GM19372 (cell line): Measurements from ENCODE around the gene CACNA1B.
"Not testable (repeated sequence)": the region's sequence is repeated elsewhere in the genome, so short reads cannot be mapped to it uniquely, and the experiment has no call there.

Source experiments
- ATAC-seq: cut with Tn5 transposase; IDR thresholded peaks from one replicate; pipeline ENCODE4 v1.9.1; 2021; ENCODE audit warnings: mild to moderate bottlenecking, low read depth, moderate library complexity; ENCODE audit not compliant: unreplicated experiment

The CACNA1B gene

DNA sequence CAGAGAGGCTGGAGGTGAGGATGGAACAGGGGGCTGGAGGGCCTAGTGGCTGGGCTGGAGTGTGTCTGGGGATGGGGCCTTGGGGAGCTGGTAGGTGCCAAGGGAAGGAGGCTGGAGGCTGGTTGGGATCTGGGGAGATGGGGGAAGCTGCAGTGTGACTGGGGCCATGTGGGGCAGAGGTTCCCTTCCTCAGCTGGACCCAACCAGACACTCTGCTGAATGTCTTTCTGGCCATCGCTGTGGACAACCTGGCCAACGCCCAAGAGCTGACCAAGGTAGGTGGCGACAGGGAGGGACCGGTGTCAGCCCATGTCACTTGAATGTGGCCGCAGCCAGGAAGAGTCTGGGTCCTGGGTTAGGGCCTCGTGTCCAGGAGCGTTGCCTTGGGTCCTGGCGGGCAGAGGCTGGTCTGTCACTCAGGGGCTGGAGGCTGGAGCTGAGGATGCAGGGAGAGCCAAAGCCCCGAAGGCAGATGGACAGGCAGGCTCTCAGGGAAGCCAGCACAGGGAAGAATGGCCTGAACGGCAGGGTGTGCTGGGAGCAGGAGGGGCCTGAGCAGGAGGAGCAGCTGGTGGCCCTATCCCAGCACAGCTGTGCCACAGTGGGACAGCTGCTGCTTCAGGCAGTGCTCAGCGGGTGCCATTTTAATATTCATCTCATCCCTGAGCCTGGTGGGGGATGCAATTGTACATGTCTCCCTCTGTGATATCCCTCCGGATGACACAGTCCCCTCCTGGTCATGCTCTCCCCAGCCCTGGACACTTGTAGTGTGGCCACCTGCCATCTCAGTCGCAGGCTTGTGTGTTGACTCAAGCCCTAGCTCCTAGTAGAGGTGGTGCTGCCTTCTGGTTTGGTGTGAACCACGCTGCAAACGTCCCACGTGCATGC is 132.5 kb downstream of the CACNA1B start:
- no peak for ATAC-seq

DNA sequence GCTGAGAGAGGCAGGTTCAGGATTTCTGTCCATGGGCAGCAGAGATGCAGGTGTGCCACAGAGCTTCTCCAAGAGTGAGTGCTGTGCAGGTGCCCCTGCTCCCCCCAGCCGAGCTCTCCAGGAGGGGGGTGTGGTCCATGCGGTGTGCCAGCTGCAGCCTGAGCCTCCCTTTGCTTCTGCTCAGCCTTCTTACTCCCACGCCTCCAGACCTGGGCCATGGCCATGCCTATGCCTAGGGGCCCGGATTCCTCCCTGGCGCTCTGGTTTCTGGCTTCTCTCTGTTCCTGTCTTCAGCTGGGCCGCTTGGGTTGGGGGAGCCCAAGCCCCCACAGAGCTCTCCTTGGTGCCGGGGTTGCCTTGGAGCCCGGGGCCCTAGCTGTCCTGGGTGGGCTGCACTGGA is 133.3 kb downstream of the CACNA1B start:
- ATAC-seq = no peak

DNA sequence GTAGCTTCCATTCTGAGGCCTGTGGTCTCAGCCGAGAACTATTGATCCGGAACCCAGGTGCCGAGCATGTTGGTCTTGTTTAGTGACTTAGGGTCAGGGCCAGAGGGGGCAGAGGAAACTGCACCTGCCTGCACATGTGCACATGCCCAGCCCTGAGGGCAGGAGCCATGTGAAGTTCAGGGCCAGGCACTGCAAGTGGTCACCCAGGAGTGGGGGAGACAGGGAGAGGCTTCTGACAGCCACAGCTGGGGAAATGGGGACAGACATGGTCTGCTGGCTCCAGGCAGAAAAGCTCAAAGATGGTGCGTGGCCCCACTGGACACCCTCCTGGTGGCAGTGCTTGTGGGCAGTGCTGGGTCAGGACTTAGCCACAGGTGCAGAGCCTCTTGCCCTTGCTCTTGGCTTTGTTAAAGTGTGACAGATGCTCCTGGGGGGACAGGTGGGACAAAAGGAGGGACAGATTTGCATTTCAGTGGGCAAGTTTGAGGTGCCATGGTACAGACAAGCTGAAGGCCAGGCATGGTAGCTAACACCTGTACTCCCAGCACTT is 134.4 kb downstream of the CACNA1B start:
- no peak for ATAC-seq

DNA sequence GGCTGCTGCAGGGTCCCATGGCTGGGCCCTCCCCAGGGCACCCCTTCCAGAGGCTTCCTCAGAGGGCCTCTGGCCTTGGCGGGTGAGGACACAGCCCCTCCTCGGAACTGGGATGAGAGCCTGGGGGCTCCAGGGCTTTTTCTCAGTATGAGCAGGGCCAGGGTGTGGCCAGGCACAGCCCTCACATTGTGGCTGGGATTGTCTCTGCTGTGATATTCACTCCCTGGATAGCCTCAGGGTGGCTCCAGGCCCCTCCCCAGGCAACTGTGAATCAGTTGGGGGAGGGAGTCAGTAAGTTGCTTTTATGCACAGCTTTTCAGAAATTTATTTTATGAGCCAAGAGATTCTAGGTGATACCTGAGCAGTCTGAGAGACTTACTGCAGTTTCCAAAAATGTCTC is 135.7 kb downstream of the CACNA1B start:
- no peak for ATAC-seq

DNA sequence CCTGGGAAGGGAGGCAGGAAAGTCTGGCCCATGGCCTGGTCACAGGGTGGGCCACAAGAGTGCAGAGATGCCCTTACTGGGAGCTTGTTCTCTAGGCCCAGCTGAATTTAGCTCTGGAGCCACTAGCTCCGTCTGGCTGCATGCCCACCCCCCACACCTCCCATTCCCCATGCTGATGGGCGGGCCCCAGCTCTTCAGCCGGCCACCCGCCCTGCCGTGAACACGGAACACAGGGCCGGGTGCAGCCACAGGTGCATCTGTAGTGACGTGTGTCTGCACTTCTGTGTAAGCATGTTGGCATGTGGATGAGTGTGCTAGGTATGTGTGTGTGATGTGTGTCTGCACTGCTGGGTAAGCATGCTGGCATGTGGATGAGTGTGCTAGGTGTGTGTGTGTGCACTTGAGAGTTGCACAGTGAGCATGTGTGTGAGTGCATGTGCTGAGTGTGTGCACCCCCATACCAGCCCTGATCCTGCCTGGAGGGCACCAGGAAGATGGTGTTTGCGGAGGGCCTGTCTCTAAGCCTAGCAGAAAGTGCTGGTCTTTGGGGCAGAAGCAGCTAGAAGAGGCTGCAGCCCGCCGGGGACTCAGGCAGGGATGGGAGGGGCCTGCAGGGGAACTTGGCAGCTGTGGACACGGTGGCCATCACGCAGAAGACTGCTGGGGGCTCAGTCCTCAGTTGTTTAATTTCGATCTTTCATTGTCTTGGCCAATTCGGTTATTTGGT is 136.4 kb downstream of the CACNA1B start:
- no peak for ATAC-seq

DNA sequence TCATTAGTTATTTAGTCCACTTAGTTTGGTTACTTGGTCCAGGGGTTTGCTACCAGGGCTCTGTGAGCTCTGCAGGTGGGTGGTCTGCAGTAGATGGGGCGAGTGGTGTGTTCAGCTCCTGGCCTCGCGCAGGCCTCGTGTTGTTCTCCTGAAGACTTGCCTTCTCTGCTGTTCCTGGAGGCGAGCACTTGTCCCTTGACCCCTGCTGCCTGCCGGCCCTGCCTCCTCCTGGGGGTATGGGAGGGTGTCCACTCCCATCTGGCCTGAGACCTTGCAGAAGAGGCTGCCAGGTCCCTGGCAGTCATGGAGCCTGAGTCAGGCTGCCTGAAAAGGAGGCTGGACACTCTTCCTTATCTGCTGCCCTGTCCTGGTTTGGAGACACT is 137.0 kb downstream of the CACNA1B start:
- ATAC-seq = no peak

DNA sequence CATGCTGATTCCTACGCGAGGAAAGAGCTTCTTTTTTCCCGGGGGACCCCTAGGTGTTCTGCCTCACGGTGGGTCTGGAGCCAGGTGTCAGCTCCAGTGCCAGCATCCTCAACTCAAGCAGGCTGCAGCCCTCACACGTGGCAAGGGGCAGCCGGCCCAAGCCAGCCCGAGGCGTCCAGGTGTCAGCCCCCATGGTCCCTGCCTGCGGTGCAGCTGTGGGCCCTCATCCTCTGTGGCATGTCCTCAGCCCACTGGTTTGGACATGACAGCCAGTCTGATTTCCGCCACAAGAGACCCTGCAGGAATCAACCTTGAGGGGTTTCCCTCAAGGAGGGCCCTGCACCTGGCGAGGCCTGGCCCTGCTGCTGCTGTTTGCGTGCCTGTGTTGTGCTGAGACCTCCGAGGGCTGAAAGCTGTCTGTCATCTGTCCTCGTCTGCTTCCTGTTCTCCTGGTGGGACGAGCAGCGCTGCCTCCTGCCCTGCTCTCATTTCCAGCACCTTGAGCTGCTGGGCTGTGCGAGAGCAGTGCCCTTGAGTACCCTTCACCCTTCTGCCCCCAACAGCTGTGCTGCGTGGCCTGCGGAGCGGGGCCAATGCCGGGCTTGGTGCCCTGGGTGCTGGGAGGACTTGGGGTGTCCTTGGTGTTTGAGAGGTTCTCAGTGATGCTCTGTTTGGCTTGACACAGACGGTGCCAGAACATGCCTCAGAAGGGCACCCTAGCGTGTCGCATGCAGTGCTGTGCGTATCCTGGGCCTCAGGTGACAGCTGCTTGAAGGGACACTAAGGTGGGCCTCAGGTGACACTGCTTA is 137.6 kb downstream of the CACNA1B start:
- no peak for ATAC-seq

DNA sequence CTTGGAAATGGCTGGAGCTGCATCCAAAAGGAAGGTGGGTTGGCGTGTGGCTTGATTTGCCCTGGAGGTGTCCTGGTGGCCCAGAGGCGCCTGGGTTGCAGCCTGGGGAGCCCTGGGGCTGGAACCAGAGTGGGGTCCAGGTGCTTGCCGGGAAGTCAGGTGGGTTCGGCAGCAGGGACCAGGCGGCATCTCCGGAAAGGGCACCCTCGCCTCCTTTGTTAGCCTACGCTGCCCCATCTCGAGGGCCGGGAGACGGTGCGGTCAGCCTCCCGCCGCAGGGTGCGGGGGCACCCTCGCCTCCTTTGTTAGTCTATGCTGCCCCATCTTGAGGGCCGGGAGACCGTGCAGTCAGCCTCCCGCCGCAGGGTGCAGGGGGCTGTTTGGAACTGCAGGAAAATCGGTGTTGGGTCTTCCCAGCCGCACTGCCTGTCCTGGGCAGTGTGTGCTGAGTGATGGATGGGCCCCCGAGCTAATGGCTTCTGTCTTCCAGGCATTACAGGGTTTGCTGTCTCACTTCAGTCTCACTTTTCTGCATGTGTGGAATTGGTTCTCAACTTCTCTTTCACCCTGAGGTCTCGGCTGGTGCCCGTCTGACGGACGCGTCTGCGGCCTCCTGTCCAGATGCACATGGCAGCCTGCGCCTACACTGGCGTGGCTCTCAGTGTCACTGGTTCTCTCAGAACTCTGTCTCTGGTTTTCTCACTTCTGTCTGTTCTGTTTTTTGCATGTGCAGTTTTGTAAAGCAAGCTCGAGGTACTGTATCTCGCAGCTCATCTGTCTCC is 139.0 kb downstream of the CACNA1B start:
- ATAC-seq = no peak

DNA sequence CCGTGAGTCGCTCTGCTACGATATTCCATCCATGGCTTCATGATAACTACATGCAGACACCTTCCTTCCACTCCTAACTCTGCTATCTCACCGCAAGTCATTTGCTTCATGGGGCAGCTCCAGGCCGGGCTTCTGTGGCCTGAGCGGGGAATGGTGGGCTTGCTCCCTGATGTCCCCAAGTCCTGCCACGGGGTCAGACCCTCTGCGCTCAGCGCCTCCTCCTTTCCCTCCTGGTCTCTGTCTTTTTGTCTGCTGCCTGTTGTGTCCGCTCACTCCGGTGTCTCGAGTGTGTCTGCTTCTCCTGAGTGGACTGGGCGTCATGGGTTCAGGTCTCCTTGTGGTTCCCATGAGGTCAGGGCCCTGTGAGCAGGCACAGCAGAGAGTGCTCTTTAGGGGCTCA is 139.6 kb downstream of the CACNA1B start:
- ATAC-seq = no peak

DNA sequence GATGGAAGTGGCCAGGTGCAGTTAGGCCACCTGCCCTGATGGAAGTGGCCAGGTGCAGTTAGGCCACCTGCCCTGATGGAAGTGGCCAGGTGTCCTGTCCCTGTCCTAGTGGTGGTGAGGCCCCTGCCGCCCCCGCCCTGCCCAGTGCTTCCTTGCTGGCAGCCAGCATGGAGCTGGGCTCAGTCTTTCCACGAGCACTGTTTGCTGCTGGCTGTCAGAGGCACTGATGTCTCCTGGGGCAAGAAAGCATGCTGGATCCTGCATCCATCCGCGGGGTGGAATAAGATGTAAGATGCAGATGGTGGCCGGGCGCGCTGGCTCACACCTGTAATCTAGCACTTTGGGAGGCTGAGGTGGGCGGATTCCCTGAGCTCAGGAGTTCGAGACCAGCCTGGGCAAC is 141.9 kb downstream of the CACNA1B start:
- ATAC-seq = not testable (repeated sequence)

DNA sequence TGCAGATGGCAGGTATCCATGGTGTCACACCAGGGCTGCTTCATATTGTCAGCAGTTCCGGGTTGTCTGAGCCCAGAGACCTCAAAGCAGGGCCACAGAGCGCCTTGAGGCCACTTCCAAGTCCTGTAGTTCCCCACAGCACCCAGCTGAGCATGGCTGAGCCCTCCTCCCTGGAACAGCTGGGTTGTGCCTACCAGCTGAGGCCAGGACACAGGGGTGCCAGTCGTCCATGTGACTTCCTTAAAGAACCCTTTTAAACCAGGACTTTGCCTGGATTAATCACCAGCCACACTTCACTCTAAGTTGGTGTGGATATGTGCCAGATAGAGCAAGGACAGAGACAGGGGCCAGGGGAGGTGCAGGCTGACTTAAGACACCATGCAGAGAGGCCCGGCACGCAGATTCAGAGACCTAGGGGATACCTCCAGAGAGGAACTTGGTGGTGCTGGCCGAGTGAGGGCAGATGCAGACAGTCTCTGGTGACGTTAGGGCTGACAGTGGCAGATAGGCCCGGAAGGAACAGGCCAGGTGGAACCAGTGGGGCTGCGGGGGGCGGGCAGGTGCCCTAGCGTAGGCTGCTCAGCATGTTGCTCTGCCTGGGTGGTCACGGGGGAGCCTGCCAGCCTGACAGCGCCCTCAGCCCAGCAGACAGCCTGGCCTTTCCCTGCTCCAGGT is 142.7 kb downstream of the CACNA1B start:
- ATAC-seq = no peak

DNA sequence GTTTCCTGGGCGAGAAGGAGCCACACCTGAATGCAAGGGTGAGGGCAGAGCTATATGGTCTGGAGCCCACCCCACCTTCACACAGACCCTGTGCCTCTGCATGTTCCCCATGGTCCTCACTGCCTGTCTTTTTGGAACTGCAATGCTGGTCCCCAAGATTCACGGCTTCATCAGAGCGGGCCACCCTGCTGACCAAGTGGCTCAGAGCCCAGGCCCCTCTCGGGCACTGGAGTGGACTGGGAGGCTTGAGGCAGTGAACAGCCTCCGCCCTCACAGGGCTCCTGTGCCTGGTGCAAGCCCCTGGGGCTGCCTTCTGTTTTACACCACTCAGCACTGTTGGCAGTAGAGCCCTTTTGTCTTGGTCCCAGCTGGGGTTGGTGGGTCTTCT is 143.2 kb downstream of the CACNA1B start:
- ATAC-seq = no peak

DNA sequence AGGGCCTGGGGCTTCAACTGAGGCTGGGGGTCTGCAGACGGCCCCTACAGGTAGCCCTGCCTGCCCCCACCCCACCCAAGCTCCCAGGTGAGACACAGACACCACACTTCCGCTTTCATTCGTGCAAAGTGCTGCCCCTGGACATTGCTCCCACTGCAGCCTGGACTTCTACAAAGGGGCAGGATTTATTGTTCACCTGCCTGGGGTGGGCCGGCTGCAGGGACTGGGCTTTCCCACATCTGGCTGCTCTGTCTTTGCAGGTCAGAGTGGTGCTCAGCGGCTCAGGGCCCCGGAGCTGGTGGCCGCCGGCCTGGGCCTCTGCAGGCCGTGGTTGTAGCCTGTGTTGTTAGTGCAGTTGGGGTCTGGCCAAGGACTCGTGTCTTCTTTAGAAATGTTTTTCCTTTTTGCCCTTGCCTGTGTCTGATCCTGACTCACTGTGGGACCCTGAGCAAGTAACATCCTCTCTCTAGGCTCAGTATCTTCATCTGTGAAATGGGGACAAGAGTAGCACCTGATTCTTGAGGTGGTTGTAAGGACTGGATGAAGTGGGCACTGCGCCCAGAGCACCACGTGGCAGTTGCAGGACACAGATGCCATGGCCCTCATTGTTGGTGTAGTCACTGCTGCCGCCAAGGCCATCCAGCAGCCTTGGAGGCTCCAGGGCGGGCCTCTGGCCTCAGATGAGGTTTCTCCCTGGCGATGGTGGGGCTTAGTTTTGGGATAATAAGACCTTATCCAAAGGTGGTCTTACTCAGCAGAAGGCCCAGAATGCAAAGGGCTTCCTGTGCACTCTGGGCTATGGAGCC is 143.9 kb downstream of the CACNA1B start:
- ATAC-seq = no peak

DNA sequence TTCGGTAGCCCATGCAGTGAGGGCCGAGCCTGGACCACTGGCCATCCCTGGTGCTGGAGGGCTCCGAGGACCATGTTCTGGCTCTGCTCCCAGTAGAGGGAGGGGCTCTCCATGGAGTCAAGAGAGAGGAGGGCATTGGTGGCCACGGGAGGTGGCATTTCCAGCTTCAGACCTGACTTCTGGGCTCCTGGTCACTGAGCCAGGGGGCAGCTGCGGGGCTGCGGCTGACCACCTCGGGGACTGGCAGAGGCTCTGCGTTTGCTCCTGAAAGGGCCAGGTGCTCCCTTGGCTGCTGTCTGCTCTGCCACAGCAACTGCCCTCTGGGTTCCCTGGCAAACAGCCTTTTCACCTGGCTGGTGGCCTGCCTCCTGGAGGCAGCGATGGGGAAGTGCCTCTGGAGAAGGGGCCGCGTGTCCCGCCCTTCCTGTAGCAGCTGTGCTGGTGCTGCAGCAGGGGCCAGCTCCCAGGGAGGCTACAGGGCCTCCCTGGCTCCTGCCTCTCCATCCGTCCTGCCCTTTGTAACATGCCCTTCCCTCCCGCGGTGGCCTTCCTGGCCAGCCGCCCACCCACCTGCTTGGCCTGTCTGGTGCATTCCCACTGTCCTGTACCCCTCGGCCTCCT is 144.6 kb downstream of the CACNA1B start:
- no peak for ATAC-seq

DNA sequence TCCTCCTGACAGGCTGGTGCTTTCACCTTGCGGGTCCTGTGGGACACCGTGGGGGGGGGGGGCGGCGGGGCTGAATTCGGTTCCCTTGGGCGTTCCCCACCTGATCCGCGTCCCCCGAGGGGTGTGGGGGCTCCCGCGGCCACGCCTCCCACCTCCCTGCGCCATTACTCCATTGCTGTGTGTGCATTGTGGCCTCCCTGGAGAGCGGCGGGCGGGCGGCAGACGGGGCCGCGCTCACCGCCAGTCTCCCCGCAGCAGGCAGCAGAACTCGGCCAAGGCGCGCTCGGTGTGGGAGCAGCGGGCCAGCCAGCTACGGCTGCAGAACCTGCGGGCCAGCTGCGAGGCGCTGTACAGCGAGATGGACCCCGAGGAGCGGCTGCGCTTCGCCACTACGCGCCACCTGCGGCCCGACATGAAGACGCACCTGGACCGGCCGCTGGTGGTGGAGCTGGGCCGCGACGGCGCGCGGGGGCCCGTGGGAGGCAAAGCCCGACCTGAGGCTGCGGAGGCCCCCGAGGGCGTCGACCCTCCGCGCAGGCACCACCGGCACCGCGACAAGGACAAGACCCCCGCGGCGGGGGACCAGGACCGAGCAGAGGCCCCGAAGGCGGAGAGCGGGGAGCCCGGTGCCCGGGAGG is 145.3 kb downstream of the CACNA1B start:
- no peak for ATAC-seq

DNA sequence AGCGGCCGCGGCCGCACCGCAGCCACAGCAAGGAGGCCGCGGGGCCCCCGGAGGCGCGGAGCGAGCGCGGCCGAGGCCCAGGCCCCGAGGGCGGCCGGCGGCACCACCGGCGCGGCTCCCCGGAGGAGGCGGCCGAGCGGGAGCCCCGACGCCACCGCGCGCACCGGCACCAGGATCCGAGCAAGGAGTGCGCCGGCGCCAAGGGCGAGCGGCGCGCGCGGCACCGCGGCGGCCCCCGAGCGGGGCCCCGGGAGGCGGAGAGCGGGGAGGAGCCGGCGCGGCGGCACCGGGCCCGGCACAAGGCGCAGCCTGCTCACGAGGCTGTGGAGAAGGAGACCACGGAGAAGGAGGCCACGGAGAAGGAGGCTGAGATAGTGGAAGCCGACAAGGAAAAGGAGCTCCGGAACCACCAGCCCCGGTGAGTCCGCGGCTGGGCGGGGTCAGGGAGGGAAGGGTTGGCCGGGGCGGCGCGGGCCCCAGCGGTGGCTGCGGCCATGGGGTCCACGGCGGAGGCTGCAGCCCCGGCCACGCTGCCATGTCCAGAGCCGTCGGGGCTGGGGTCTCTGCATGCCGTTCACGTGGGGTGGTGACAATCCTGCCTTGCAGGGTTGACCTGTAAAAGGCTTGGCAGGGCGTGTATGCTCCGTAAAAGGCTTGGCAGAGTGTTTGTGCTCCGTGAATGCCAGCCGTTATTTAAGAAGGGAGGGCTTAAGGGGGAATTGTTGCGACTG is 146.0 kb downstream of the CACNA1B start:
- ATAC-seq = no peak

DNA sequence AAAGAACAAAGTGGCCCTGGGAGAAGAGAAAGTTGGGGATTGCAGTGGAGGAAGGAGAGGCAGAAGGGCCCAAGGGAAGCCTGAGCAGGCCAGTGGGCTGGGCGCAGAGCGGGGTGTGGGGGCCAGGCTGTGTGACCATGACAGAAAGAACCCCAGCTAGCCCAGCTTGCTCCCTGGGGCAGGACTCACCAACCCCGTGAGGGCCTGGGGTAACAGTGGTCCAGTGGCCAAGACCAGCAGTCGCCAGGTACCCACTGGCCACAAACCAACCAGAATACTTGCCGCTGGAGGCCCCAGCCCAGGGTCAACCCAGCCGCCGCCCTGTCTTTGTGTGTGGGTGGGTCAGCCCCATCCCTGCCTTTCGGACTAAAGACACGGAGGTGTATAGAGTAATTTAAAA is 146.5 kb downstream of the CACNA1B start:
- ATAC-seq = no peak
